DMS 273 treated with DMSO at 0.1 percent for 48 hours (cell line): ENCODE measurements around the gene PLA2G15.
"Not testable (repeated sequence)": the region's sequence is repeated elsewhere in the genome, so short reads cannot be mapped to it uniquely, and the experiment has no call there.

ENCODE experiments used
- DNase-seq: peaks from one replicate; lab custom pipeline; 2025; lab: John Stamatoyannopoulos, UW

Gene PLA2G15

DNA sequence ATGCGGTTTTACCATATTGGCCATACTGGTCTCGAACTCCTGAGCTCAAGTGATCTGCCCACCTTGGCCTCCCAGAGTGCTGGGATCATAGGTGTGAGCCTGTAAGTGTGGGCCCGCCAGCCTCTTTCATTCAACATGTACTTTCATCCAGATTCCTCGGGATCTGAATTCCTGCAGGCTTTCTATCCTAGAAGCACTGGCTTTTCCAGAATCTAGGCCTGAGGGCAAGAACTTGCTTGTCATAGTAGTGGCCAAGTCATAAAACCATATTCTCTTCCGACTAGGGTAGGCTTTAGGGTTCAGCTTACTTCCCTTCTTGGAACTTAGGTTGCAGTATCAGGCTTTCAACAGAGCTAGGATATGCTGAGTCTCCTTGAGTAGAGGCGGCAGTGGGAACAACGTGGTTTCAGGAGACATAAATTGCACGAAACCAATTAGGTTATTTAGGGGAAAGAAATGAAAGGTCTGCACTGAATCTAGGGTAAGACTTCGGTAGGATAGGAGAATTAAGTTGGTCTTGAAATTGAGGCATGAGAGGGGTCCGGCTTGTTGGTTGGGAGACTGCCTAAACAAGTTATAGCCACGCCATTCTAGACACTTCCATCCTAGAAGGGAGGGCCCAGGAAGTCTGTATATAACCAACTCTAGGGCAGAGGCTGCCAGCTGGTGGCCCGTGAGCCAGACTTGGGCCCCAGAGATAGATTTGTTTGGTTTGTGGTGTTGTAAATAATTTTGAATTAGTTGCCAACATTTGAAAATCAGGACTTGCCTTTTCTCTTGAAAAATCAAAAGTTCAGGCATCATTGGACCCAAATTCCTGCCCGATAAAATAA, 34.8 kb downstream of the PLA2G15 start:
- no peak for DNase-seq

GRCh38 chr16:68281368-68282063, 36.3 kb downstream of the PLA2G15 start:
- no peak for DNase-seq

DNA sequence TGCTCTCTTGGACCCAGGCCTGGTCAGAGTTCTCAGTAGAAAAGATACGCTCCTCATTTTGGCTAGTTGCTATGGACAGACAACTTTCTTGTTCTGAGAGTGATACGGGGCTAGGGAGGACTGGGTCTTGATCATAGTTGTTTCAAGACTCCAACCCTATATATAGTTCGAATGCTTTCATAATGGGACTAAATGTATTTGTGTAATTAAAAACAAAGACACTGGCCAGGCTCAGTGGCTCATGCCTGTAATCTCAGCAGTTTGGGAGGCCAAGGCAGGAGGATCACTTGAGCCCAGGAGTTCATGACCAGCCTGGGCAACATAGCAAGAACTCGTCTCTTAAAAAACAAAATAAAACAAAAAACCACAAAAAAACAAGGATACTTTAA, 36.9 kb downstream of the PLA2G15 start:
- no peak for DNase-seq

GRCh38 chr16:68283346-68283745, 38.2 kb downstream of the PLA2G15 start:
- no peak for DNase-seq

DNA sequence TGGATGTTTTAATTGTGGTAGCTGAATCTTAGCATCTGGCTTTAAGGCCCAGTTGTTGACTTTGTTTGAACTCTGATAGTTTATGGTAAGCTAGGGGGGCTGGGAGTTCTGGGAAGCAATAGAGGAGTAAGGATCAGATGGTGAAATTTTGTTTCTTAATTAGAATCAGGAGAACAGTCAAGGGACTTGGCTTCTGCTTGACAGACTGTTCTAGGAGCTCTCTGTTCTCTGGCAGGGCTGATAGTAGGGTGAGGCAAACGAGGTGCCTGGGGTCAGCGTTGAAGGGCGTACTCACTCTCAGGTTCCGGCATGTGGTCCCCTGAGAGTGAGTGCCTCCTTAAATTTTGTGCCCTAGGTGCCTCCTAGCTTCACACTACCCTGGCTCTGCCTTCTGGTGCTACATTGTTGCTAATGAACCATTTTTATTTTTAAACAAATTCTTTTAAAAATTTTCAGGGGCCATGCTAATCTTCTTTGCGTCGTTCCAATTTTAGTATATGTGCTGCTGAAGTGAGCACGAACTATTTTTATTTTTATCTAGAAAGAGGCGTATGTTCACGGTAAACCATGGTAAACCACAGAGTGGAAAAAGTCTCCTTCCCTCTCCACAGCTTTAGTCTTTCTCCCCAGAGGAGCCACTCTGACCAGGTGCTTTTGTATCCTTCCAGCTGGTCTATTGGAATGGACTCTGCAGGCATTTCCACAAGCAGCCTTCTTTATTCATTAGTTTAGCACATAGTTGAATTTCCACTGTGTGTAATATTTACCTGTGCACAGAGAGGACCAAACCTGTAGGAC, 38.8 kb downstream of the PLA2G15 start:
- DNase-seq, result no peak

DNA sequence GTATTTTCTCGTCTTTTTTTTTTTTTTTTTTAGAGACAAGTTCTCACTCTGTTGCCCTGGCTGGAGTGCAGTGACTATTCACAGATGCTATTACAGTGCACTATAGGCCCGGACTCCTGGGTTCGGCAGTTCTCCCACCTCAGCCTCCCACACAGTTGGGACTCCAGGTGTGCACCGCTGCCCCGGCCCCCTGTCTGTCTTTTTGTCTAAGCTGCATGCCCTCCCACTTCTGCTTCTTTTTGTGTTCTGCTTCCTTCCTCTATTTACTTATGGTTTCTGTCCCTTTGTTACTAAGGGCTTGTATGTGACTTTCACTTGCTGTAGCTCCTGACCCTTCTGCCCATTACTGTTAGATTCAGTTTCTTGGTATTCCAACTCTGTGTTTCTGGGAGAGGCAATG, 39.7 kb downstream of the PLA2G15 start:
- no peak for DNase-seq

DNA sequence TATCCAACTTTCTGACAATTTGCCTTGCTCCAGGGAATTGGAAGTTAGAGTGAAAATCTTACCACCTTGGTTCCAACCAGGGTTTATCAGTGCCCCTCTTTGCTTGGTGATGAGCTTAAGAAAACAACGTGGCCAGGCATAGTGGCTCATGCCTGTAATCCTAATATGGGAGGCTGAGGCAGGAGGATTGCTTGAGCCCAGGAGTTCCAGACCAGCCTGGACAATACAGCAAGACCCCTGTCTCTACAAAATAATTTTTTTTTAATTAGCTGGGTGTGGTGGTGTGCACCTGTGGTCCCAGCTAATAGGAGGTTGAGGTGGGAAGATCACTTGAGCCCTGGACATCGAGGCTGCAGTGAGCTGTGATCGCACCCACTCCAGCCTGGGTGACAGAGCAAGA, 40.5 kb downstream of the PLA2G15 start:
- no peak for DNase-seq

DNA sequence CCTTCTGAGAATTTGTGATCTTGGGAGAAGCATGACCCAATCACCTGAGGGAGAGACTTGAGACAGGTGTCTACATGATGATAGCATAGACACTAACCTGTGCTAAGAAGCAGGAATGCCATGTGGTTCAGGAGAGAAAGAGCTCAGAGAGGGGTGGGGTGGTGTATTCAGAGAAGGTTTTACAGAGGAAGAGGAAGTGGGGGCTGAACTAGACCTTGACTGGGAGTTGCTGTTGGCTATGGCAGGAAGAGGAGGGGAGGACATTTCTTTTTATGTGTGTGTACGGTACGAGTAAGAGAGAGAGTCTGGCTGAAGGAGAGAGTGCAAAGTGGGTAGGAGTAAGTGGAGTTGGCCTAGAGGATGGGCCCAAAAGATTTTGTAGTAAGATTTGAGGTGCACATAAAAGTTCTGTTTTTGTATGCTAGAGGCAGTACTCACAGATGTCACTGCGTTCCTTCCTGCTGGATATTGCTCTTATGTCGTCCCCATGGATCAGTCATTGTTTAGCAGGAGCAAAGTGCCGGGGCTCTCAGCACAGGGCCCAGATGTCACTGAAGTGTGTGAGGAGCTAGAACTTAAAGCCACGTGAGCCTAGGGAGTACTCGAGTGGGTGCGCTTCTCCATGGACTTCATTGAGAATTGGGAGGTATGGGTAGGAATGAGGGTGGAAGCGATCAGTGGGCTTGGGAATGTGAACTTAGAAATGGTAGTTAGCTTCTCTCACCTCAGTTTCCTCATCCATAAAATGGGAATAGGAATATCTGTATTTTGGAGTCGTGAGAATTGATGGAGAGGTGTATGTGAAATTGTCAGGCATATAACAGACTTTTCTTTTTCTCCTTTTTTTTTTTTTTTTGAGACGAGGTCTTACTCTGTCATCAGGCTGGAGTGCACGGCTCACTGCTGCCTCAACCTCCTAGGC, 41.2 kb downstream of the PLA2G15 start:
- no peak for DNase-seq

- DNase-seq, result no peak
Observed at GRCh38 chr16:68287276-68288251, 42.4 kb downstream of the PLA2G15 start.

- DNase-seq, result no peak
Observed at GRCh38 chr16:68288252-68288650, 43.1 kb downstream of the PLA2G15 start.

- not testable (repeated sequence) for DNase-seq
Observed at GRCh38 chr16:68288796-68289195, 43.6 kb downstream of the PLA2G15 start.

GRCh38 chr16:68289202-68289601, 44.0 kb downstream of the PLA2G15 start:
- no peak for DNase-seq

DNA sequence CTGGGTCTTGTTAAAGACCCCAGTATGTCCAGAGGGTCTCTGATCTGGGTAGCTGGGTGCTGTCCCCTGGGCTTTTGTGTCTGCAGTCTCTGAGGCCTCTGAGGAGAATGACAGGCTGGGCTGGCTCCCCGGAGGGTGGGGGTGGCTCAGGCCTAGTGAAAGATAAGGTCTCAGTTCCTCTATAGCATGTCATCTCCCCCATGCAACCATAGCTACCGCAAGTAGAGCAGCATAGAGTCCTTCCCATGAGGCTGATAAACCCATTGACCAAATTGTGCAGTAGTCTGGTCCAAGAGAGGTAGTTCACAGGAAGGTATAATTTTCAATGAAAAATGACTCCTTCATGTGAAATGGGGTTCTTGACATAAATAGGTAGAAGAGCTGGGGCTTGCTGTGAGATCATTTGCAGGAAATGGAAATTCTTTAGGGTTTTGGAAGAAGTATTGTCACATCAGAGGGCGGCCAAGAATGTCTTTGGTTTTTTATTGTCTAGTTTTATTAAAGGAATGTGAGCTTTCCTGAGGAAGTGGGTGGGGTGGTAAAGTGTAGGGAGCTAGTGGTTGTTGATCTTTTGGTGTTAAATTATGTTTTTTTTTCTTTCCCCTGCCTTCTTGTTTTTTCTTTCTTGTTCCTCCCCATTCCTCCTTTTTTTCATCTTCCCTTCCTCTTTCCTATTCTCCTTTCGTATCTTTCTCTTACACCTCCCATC, 44.6 kb downstream of the PLA2G15 start:
- DNase-seq, result no peak

- DNase-seq, result no peak
Observed at GRCh38 chr16:68290450-68290849, 45.3 kb downstream of the PLA2G15 start.

DNA sequence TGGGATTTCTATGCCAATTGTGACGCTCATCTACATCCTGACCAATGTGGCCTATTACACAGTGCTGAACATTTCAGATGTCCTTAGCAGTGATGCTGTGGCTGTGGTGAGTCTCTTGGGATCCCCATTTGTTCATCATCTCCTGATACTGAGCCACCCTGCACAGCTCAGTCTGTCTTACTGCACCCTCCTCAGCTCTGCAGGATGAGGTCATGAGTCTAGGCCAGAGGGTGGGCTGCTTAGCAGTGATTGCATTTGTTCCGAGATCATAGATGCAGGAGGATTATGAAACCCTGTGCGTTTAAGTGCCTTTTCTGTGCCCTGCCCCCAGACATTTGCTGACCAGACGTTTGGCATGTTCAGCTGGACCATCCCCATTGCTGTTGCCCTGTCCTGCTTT, 46.1 kb downstream of the PLA2G15 start:
- no peak for DNase-seq

GRCh38 chr16:68292425-68292824, 47.3 kb downstream of the PLA2G15 start:
- DNase-seq, result no peak

DNA sequence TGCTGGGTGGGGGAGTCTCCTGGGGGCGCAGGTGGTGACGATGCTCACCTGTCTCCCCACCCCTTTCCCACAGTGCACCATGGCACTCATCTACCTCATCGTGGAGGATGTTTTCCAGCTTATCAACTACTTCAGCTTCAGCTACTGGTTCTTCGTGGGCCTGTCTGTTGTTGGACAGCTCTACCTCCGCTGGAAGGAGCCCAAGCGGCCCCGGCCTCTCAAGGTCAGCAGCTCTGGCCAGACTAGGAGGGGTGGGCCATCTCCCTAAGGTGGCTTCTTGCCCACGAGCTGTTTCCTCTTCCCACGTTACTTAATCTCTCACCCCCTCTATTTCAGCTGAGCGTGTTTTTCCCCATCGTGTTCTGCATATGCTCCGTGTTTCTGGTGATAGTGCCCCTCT, 51.1 kb downstream of the PLA2G15 start:
- no peak for DNase-seq

- DNase-seq, result no peak
Observed at GRCh38 chr16:68296693-68297092, 51.5 kb downstream of the PLA2G15 start.

GRCh38 chr16:68297908-68298307, 52.7 kb downstream of the PLA2G15 start:
- DNase-seq, result no peak

DNA sequence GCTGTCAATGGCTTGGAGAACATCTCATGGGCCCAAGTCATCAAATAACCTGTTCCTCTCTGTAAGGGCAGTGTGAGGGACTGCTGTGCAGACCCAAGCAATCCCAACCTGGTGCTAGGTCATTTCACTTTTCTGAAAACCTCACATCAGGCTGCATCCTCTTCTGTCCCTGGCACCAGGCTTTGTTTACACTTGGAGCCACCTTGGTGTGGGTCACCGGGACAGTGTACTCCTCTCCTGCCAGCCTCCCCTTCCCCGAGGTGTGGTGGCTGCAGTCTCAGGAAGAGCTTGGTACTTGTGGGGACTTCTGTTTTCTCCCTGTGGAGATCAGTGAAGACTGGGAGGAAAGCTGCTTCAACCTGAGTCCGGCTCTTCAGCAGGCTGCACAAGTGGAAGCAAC, 53.1 kb downstream of the PLA2G15 start:
- DNase-seq, result no peak
